ENCODE measurements around the gene KIAA0513.

GRCh38 chr16:85078952-85079351 is 51.4 kb downstream of the KIAA0513 start:
- TF ChIP-seq CTCF (IDR thresholded peaks at IDR 0.05) (no peak), POLR2A (IDR thresholded peaks at IDR 0.05) (no peak)

Measured in tibial nerve (tissue), 3 donors.